ENCODE measurements around the gene GID8.

Gene GID8

DNA sequence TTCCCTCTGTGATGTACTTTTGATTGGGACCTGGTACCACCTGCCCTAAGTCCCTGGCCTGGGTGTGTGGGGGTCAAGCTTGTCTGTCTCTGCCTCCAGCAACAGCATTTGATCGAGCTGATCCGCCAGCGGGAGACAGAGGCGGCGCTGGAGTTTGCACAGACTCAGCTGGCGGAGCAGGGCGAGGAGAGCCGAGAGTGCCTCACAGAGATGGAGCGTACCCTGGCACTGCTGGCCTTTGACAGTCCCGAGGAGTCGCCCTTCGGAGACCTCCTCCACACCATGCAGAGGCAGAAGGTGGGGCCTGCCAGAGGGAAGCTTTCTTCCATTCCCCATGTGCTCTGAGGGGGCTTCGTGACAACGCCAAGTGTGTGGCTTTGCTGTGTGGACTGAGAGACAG is 5.4 kb downstream of the GID8 start:
- no peak for DNase-seq (ENCODE audit: low read depth)

DNA sequence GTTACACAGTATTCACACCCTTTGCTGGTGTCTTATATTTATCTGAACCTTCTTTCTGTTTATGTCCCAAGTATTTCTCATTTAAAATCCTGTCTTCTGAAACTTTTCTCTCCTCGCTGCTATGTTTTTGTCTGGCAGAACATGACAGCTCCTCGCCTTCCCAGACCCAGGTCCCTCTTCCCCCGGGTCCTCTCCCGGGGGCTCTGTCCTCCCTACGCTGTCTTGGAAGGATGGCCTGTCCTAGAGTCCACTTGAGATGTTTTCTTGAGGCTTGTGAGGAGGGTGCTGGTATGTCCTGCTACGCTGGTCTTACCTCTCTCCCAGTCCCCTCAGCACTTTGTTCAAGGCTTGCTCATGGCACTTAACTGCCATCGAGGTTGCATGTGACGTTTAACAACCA is 6.2 kb downstream of the GID8 start:
- DNase-seq (ENCODE audit: low read depth), result no peak

DNA sequence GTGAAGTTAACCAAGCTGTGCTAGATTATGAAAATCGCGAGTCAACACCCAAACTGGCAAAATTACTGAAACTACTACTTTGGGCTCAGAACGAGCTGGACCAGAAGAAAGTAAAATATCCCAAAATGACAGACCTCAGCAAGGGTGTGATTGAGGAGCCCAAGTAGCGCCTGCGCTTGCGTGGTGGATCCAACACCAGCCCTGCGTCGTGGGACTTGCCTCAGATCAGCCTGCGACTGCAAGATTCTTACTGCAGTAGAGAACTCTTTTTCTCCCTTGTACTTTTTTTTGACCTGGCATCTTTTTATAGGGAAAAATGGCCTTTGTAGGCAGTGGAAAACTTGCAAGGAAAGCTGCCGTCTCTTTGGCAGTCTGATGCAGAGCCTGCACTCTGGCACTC is 6.8 kb downstream of the GID8 start:
- DNase-seq (ENCODE audit: low read depth), result no peak

- DNase-seq (ENCODE audit: low read depth), result no peak
Measured at GRCh38 chr20:62945771-62946339, 7.9 kb downstream of the GID8 start.

- DNase-seq (ENCODE audit: low read depth), result no peak
Measured at GRCh38 chr20:62946918-62947317, 9.0 kb downstream of the GID8 start.

DNA sequence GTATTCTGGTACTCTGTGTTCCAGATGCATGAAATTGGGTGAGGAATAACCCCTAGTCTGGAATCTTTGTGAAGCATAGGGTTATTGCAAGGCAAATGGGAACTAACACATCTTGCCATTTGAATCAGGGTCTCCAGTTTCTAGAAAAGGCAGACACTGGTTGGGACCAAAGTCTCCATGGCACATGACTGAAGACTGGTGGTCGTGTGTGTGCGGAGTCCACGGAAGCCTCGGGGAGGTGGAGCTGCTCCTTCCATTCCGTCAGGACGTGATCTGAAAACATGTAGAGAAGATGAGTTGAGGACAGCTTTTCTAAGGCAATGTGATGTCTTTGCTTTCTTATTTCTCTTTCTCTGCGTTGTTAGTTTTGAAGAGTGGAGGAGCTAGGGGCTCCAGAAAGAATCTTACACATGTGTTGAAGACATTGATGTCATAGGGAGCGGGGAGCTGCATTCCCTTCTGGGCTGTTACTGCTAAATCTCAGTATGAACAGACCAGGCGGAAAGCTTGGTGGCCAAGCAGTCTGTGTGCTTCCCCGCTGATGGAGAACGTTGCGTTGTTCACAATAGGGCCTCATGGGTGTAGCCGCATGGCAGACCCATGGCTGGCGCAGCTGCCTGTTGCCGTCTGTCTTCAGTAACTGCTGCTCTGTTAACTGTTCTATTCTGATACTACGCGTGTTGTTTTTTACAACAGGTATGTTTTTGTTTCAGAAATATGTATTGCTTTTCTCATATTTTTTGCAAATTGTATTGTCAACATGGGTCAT is 9.8 kb downstream of the GID8 start:
- no peak for DNase-seq (ENCODE audit: low read depth)

- no peak for DNase-seq (ENCODE audit: low read depth)
Measured at GRCh38 chr20:62949153-62949821, 11.3 kb downstream of the GID8 start.

DNA sequence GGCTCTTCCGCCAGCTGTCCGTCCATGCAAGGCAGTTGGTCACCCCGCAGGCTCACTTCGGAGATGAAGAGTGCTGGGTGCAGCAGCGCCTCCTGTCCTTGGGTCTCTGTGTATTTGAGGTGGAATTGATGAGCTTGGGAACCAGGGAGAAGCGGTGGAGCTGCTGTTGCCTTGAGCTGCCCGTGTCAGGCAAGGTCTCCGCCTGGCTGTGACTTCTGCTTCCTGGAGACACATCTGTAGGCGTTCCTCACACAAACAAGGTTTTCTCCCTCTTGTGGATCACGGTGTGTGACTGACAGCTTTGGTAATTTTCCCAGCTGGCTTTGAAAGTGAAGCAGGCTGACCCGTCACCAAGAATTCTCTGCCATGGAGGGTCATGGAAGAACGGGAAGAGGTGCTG is 12.0 kb downstream of the GID8 start:
- no peak for DNase-seq (ENCODE audit: low read depth)

- no peak for DNase-seq (ENCODE audit: low read depth)
Measured at GRCh38 chr20:62950741-62951140, 12.8 kb downstream of the GID8 start.

GRCh38 chr20:62951143-62951895 is 13.4 kb downstream of the GID8 start:
- no peak for DNase-seq (ENCODE audit: low read depth)

DNA sequence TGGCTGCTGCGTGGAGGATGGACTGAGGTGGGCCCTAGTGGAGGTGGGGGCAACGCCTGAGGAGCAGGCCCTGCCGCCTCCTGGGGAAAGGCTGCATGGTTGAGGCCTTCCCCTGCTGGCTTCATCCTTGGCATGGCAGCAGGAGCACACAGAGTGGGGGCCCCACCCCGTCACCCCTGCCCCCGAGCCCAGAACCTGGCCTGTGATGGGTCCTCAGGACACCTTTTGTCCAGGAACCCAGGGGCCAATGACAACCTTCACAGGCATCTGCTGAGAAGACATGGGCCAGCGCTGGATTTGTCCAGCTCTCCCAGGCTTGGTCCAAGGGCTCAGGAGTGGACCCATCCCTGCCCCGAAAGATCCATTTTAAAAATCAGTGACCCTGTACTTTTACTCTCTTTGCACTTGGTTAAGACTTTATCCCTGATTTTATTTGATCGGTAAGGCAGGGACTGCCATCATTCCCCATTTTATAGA is 14.0 kb downstream of the GID8 start:
- no peak for DNase-seq (ENCODE audit: low read depth)

- DNase-seq (ENCODE audit: low read depth), result no peak
Measured at GRCh38 chr20:62952373-62952967, 14.5 kb downstream of the GID8 start, which contains the start of gene SLC17A9. TSS of gene SLC17A9 (plus strand) at chr20:62952709. CDS start at chr20:62952831, 122 bp downstream.

DNA sequence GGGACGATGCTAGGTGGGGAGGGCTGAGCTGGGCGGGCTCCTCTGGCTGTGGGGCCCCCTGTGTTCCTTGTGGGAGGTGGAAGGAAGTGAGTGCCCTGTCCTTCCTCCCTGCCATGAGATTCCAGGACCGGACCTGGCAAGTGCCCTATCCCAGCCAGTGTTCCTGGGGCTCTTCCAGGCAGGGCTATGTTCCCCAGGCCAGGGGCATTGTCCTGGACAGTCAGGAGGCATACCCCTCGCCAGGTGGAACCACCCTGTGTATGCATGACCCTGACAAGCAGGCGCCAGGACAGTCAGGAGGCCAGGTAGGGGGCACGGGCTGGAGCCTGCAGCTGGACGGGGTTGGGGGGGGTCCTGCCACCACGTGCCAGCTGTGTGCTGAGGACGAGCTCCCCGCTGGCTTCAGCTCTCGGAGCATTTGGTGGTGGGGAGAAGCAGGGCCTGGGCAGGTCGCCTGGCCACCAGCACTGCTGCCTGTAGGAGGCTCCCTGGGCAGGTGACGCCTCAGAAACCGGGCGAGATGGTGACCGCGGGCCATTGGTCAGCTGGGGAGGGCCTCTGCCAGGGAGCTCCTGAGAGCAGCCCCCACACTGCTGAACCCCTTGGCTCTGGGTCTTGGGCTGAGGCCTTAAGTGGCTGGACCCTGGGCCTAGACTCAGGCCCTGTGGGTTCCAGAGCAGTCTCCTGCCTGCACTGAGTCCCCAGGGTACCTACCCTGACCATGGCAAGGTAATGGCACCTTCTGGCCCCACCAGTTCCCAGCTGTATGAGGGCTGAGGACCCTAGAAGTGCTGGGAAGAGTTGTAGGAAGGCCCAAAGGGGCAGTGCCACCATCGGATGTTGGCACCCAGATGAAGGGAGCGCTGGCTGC is 15.3 kb downstream of the GID8 start:
- DNase-seq (ENCODE audit: low read depth), result no peak

DNA sequence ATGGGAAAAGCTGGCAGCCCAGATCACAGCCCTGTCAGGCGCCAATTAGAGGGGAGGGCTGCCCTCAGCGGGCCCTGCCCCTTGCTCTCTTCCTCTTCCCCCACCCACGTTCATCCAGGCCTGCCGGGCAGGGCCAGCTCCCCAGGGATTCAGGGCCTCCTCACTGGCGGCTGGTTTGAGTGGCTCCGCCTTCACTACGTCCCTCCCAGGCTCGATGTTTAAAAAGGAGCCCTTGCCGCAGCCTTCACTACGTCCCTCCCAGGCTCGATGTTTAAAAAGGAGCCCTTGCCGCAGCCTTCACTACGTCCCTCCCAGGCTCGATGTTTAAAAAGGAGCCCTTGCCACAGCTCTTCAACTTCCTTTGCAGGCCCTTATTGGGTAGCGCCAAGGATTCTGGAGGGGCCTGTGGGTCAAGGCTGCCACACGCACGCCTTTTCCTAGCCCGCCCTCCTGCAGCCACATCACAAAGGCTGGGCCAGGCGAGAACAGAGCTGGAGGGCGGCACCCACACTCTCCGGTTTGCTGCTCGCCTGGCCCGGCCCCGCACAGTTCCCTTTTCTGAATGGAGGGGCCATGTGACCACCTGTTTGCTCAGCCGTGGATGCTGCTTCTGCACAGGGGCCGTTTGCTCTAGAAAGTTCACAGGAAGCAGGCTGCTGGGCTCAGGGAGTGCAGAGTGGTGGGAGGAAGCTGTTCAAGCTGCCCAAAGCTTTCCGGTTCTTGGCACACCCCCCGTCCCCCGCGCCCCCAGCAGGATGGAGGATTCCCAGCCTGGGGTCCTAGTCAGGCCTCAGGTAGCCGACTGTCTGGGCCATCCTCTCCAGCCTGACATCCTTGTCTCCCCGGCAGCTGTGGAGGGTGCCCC is 16.1 kb downstream of the GID8 start:
- DNase-seq (ENCODE audit: low read depth), result no peak

- no peak for DNase-seq (ENCODE audit: low read depth)
Measured at GRCh38 chr20:62955519-62956386, 17.8 kb downstream of the GID8 start.

- no peak for DNase-seq (ENCODE audit: low read depth)
Measured at GRCh38 chr20:62956387-62957135, 18.6 kb downstream of the GID8 start.

GRCh38 chr20:62957136-62958117 is 19.5 kb downstream of the GID8 start:
- no peak for DNase-seq (ENCODE audit: low read depth)
